ENCODE results near the gene ZSWIM6.

ZSWIM6 gene

DNA sequence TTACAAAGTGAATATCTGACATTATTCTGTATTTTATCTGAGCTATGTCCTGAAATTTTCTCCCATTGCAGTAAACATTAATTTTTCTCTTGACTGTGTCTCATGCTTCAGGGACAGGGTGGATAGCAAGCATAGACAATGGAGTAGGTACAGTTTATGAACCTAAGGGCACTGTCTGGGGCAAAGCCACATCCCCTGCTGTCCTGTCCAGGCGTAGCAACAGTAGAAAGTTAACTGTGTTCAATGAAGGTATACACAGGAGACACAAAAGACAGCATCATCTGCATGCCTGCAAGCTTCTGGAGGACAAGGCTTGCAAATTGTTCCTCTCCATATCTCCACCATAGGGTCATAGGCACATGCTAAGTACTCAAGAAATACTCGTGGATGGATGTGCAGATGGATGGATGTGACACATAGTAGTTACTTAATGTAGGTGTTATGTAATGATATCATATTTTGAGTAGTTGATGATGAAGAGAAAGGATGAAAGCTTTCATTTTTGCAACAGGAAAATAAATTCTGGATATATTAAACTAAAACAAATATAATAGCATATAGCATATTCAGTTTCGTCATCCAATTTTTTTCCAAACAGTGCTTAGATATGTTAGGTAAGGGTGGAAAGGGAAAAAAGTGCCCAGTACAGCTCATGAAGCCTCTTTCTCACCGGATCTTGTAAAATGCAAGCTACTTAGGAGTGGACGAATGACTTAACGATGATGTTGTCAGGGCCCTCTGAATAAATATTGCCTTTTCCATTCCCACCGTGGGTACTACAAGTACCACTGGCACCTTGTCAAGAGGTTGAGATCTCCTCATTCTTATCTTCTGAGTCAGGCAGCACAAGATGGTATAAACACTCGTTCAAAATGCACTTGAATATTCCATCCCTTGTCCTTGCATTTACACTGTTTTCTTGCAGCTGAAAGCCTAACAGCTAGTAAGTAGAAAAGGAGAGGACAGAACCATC lies 19.9 kb upstream of the ZSWIM6 start:
- FAIRE-seq = no peak
- no peak for DNase-seq (ENCODE audit: insufficient read length, low spot score)
- no peak for TF ChIP-seq CTCF (IDR thresholded peaks at IDR 0.05; ENCODE audit: insufficient read depth, missing control alignments)

DNA sequence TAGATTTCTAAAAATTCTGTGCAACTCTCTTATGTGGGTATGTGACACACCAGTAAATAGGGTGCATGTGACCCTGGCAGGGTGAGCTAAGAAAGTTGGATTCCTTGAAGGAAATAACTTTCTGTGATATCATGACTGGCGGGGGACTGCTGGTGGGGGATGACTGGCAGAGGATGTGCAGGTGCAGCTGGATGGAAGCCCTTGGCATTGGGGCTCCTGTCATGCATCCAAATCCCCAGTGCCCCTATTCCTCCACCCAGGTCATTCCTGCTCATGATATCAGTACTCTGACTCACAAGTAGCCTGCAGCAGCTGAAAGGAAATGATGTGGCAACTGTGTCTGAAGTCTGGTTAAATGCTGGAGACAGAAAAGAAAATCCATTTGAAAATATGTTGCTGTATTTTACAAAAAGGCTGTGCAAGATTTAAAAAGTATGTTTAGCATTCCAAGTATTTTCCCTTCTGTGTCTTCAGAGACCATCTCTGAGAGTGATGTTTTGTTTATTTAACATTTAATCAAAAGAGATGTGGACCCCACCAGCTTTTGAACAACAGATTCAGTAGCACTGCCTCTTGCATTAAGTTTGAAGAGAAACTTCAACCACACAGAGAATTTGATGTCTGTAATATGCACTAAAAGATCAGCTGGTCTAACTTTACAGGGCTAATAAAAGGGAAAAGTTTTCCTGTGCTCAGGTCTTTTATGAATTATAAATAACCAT lies 17.9 kb upstream of the ZSWIM6 start:
- TF ChIP-seq CTCF (IDR thresholded peaks at IDR 0.05; ENCODE audit: insufficient read depth, missing control alignments) = no peak
- FAIRE-seq (no peak), DNase-seq (ENCODE audit: insufficient read length, low spot score) (no peak)

DNA sequence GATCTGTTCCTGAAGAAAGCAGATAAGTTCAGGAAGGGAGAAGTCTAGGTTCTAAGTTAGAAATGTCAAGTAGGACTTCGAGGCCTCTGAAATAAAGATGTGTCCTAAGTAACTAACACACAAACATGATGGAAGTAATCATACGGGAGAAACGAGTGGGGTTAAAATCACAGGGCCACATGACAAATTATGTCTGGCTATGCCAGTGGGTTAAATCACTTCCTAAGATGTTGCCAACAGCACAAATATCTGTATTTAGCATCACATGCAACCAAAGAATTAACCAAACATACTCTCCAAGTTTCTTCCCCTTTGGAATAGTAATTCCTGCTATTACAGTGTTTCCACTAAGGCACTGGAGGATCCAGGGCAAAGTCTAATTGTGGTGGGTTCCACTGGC lies 13.7 kb upstream of the ZSWIM6 start:
- no peak for DNase-seq (ENCODE audit: insufficient read length, low spot score)
- no peak for FAIRE-seq
- TF ChIP-seq CTCF (IDR thresholded peaks at IDR 0.05; ENCODE audit: insufficient read depth, missing control alignments) = no peak

DNA sequence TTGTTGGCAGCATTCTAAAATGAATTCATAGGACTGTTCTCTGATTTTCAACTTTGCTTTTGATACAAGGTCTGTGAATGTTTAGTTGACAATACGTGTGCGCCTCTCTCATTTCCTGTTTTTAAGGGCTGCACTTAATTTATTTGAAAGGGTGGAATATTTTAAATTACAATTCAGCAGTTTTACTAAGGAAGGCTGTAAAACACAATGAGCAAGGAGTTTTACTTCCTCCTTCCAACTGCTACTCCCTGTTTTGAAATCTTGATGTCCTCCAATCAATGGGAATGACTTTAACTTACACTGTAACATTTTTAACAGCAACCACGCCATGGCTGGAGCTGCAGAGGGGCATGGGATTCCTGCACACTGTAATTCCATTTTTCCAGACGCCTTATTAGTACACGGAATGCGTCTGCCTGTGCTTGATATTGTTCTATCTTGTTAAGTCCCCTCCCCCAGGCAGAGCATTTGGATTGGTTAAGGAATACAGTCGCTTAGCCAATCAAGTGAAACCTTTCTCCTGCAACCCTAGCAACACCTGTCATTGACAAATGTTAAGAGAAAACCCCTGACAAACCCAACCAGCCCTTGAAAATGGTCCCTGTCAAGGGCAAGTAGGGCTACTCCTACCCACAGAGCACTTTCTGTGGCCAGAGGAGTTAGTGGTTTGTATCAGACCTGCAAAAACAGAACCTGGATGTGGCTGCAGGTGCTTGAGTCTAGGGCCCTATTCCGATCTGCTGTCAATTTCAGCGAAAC lies 12.5 kb upstream of the ZSWIM6 start:
- no peak for DNase-seq (ENCODE audit: insufficient read length, low spot score)
- no peak for TF ChIP-seq CTCF (IDR thresholded peaks at IDR 0.05; ENCODE audit: insufficient read depth, missing control alignments)
- no peak for FAIRE-seq

DNA sequence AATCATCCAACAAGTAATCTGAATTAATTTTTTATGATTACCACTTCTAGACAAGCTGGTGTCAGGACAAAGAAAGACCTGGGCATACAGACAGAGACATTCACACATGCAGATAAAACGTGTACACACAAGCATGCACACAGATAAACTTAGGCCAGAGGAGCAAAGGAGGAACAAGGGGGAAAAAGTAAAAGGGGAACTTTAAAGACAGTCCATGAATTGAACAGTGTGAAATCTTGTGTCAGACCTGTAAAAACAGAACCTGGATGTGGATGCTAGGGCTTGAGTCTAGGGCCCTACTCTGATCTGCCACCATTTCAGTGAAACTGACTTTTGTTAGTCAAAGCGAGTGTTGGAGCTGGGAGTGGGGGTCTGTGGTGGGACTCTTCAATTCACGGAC lies 11.2 kb upstream of the ZSWIM6 start:
- TF ChIP-seq CTCF (IDR thresholded peaks at IDR 0.05; ENCODE audit: insufficient read depth, missing control alignments) = no peak
- no peak for FAIRE-seq

GRCh38 chr5:61321669-61322068 lies 10.4 kb upstream of the ZSWIM6 start:
- FAIRE-seq = no peak
- no peak for TF ChIP-seq CTCF (IDR thresholded peaks at IDR 0.05; ENCODE audit: insufficient read depth, missing control alignments)
- DNase-seq (ENCODE audit: insufficient read length, low spot score) = no peak

More for the DNA sequence above, 11.2 kb upstream of the ZSWIM6 start:
- no peak for DNase-seq (ENCODE audit: insufficient read length, low spot score)
